SK-MEL-5 (cell line): ENCODE measurements around the gene MAST3. TPM values are rescaled to one million over a fixed set of nuclear protein-coding genes. Genes with fewer than 3 reads are reported as not detected.

Experiments used
- DNase-seq: peaks from one replicate; pipeline ENCODE4 v3.0.0-alpha.2; 2016; ENCODE audit warnings: low read depth, low spot score
- in situ Hi-C: cut with HindIII; loops from 2 replicates; pipeline ENCODE4 v1.10.0; 2016; ENCODE audit warnings: low sequenced_read_pairs, high pct_unique_total_duplicates, low pct_unique_long_range_greater_than_20kb
- total RNA-seq: library from RNA; depleted of rRNA; stranded (reverse); fragments of >200 nt; shearing (Covaris generic); gene quantifications from 2 replicates; pipeline ENCODE4 v1.2.3, GENCODE V29; 2014

Gene MAST3
- total RNA-seq, 1 experiment from 2014 or later, result 1.1 TPM

- in situ Hi-C loops, result no loop called here
- no peak for DNase-seq
Observed at GRCh38 chr19:18164072-18164471, 66.5 kb downstream of the MAST3 start.

- in situ Hi-C loops, result no loop called here
- no peak for DNase-seq
Observed at GRCh38 chr19:18165794-18166544, 68.4 kb downstream of the MAST3 start.

DNA sequence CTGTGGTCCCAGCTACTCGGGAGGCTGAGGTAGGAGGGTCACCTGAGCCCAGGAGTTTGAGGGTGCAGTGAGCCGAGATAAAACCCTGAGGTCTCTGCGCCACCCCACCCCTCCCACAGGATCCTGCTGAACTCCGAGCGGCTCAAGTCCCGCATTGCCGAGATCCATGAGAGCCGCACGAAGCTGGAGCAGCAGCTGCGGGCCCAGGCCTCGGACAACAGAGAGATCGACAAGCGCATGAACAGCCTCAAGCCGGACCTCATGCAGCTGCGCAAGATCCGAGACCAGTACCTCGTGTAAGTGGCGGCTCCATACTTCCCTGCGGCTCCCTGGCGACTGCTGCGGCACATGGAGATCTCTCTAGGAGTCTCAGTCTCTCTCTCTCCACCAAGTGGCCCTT is 69.4 kb downstream of the MAST3 start:
- in situ Hi-C loops, result no loop called here
- DNase-seq, result no peak

DNA sequence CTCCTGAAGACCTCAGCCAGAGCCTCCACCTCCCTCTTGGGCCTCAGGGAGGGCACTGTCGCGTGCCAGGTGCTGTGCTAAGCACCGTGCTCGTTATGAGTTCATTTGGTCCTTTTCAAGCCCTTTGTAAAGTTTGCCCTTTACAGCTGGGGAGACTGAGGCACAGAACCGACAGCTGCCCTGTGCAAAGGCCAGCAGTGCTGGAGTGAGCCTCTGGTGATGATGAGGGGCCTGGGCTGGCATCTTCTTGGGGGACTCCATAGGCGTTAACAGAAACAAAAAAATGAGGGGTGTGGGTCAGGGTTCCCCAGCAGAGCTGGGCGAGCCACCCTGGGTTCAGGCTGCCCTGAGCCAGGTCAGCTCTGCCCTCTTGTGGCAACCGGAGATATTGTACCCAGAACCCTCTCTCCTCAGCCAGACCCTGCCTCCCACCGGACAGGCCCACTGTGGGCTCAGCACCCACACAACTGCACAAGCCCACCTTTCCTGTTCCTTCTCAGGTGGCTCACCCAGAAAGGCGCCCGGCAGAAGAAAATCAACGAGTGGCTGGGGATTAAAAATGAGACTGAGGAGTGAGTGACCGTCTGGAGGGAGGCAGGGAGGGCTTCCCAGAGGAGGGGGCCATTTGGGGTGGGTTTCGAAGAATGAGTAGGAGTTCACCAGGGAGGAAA is 70.5 kb downstream of the MAST3 start:
- in situ Hi-C loops, result no loop called here
- DNase-seq, result peak; percentile 48

GRCh38 chr19:18168673-18169381 is 71.2 kb downstream of the MAST3 start:
- in situ Hi-C loops, result no loop called here
- no peak for DNase-seq

- in situ Hi-C loops, result no loop called here
- DNase-seq, result no peak
Observed at GRCh38 chr19:18170714-18171255, 73.2 kb downstream of the MAST3 start.

- in situ Hi-C loops, result no loop called here
- no peak for DNase-seq
Observed at GRCh38 chr19:18171605-18172327, 74.2 kb downstream of the MAST3 start.

- in situ Hi-C loops, result no loop called here
- no peak for DNase-seq
Observed at GRCh38 chr19:18172331-18173053, 74.9 kb downstream of the MAST3 start.

DNA sequence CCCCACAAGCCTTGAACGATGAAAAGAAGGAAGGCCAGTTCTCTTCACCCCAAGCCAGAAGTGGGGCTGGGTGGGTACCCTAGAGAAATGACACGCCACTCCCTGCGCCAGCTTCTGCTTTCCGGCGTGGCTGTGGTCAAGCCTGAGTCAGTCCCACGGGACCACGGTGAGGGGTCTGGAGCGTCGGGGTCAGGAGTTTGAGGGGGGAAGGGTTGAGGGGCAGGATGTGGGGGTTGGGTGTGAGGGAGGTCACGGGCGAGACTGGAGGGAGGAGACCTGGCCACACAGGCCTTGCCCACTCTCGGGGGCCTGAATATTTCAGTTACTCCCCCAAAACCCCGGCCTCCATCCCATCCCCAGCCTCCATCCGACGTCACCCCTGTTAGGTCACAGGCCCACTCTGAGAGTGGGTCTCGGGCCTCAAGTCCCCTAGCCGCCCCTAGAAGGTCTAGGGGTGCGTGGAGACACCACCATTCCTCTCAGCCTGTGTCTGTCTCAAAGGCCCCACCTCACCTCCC is 75.5 kb downstream of the MAST3 start:
- no peak for DNase-seq
- in situ Hi-C loops, result no loop called here

GRCh38 chr19:18173572-18174288 is 76.2 kb downstream of the MAST3 start, which contains the start of gene IFI30:
TSS of gene IFI30 (plus strand) at chr19:18173813. CDS start at chr19:18173842, 29 bp downstream.
- peak; percentile 43 for DNase-seq
- in situ Hi-C loops, result no loop called here

DNA sequence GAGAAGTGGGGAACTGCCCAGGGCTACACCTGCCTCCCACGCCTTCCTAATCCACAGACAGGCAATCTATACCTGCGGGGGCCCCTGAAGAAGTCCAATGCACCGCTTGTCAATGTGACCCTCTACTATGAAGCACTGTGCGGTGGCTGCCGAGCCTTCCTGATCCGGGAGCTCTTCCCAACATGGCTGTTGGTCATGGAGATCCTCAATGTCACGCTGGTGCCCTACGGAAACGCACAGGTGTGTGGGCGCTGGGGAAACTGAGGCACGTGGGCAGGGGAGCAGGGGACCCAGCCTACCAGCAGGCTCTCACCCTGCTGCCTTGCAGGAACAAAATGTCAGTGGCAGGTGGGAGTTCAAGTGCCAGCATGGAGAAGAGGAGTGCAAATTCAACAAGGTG is 77.4 kb downstream of the MAST3 start:
- DNase-seq, result no peak
- in situ Hi-C loops, result no loop called here

DNA sequence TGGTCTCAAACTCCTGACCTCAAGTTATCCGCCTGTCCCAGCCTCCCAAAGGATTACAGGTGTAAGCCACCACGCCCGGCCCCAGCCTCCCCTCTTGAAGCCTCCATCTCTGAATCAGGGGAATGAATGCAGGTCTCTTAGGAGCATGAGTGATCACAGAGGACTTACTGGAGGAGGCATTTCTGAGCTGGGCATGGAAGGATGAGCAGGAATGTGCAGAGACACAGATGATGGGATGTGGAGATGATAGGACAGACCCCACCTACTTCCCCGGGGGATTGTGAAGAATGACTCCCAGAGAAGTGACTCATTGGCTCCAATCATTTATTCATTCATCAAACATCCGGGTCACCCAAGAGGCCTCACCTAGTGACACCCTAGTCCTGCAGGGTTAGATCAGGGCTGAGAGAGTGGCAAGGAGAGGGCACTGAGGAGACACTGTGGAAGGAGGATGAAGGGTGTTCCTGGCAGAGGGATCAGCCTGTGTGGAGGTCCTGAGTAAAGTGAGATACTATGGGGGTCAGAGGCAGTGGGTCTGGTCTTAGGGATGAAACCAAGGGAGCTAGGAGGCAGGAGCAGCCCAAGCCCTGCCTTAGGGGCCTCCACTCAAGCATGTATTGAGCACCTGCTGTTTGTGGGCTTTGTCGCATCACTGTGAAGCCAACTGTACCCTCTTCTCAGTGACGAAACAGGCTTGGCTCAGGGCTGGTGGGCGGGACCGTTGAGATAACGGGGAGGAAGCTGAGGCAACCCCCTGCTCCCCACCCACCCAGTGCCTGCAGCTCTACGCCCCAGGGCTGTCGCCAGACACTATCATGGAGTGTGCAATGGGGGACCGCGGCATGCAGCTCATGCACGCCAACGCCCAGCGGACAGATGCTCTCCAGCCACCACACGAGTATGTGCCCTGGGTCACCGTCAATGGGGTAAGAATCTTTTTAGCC is 79.1 kb downstream of the MAST3 start:
- in situ Hi-C loops, result no loop called here
- DNase-seq, result no peak

- no peak for DNase-seq
- in situ Hi-C loops, result no loop called here
Observed at GRCh38 chr19:18179957-18180356, 82.4 kb downstream of the MAST3 start.

DNA sequence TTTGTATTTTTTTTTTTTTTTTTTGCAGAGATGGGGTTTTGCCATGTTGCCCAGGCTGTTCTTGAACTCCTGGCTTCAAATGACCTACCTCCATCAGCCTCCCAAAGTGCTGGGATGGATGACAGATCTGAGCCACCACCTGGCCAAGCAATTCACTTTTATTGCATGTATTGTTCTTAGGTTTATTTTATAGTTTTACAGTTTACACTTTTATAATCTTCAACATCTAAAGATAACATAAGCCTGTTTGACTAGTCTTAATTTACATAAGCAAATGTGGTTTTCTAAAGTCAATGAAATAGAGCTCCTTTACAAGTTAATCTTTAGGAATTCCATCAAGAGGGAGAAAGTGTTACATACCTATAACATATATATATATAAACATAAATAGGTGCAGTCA is 86.0 kb downstream of the MAST3 start:
- DNase-seq, result no peak
- in situ Hi-C loops, result no loop called here

DNA sequence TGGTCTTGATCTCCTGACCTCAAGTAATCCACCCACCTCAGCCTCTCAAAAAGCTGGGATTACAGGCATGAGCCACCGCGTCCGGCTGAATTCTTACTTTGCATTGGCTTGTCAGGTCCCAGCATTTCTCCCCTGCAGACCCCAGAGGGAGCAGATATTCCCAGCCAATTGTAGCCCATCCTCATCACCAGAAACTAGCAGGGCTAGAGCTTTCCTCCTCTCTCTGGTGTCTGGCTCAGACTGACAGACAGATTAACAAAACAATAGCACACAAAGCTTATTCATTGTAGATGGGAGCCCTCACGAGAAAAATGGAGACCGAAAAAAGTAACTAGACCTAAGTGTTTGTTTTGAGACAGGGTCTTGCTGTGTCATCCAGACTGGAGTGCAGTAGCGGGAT is 88.0 kb downstream of the MAST3 start:
- no peak for DNase-seq
- in situ Hi-C loops, result no loop called here
